Stomach (tissue), 4 donors: ENCODE data around the gene ANKS1B.

ENCODE experiments used
- EP300 ChIP-seq: sonication (generic); formaldehyde crosslinking; IDR thresholded peaks from one replicate; pipeline ENCODE4 v1.6.1; 2017; ENCODE audit warnings: antibody characterized with exemption
- POLR2AphosphoS5 ChIP-seq, 3 donors: sonication (generic); formaldehyde crosslinking; IDR thresholded peaks; one replicate each; pipeline ENCODE4 v1.6.1; 2016; ENCODE audit warnings: antibody characterized with exemption in 3 of 3
- TF ChIP-seq, protein P1 (sequence below), 7 experiments: fragments of 450-650 bp in 4 of 7; fragments of 200-600 bp in 3 of 7; sonication (generic) in 3 of 7; IDR thresholded peaks; one replicate each; pipeline ENCODE4 v1.5.1; 2016 to 2019; ENCODE audit warnings: antibody characterized with exemption in 7 of 7, control low read depth in 2 of 7, mild to moderate bottlenecking in 1 of 7

DNA sequence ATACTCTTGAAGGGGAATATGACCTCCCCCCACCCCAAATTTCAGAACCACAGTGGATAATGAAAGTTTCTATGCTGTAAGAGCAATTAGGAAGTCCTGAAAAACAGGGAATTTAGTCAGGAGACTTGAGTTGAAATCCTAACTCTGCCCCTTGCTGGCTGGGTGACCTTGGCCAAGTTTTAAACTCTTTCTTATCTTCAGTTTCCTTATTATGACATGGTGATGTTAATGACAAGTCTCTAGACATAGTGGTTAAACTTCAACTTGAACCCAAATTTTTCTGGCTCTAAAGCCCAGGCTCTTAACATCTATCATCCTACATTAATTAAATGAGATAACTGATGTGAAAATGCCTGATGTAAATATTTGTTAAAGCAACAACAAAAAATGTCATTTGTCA lies 1013.8 kb downstream of the ANKS1B start:
- TF ChIP-seq, protein P1, sequence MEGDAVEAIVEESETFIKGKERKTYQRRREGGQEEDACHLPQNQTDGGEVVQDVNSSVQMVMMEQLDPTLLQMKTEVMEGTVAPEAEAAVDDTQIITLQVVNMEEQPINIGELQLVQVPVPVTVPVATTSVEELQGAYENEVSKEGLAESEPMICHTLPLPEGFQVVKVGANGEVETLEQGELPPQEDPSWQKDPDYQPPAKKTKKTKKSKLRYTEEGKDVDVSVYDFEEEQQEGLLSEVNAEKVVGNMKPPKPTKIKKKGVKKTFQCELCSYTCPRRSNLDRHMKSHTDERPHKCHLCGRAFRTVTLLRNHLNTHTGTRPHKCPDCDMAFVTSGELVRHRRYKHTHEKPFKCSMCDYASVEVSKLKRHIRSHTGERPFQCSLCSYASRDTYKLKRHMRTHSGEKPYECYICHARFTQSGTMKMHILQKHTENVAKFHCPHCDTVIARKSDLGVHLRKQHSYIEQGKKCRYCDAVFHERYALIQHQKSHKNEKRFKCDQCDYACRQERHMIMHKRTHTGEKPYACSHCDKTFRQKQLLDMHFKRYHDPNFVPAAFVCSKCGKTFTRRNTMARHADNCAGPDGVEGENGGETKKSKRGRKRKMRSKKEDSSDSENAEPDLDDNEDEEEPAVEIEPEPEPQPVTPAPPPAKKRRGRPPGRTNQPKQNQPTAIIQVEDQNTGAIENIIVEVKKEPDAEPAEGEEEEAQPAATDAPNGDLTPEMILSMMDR (IDR thresholded peaks at IDR 0.05): no peak
- no peak for TF ChIP-seq EP300
- TF ChIP-seq POLR2AphosphoS5 (IDR thresholded peaks at IDR 0.05): no peak
